HG03159 (cell line): ENCODE measurements around the gene GRWD1.

Experiments
- ATAC-seq: cut with Tn5 transposase; IDR thresholded peaks from one replicate; pipeline ENCODE4 v1.9.1; 2021; ENCODE audit warnings: mild to moderate bottlenecking, moderate library complexity; ENCODE audit not compliant: unreplicated experiment

The GRWD1 gene

GRCh38 chr19:48455171-48455907 lies 9.6 kb downstream of the GRWD1 start, which contains the start of gene KCNJ14:
Gene KCNJ14 (plus strand): TSS chr19:48455574. CDS start chr19:48461725, 6,151 bp downstream.
- no peak for ATAC-seq

- no peak for ATAC-seq
These were observed 10.3 kb downstream of the GRWD1 start for GRCh38 chr19:48455908-48456562.

GRCh38 chr19:48456864-48457263 lies 11.1 kb downstream of the GRWD1 start:
- ATAC-seq: no peak

GRCh38 chr19:48458016-48458415 lies 12.2 kb downstream of the GRWD1 start:
- no peak for ATAC-seq

GRCh38 chr19:48461651-48461981 lies 15.8 kb downstream of the GRWD1 start:
- no peak for ATAC-seq

- no peak for ATAC-seq
These were observed 16.3 kb downstream of the GRWD1 start for GRCh38 chr19:48461982-48462655.

- ATAC-seq: no peak
These were observed 19.4 kb downstream of the GRWD1 start for GRCh38 chr19:48465215-48465614.

- no peak for ATAC-seq
These were observed 21.0 kb downstream of the GRWD1 start for GRCh38 chr19:48466561-48467325.

- ATAC-seq: peak; percentile 89
These were observed 23.0 kb downstream of the GRWD1 start for GRCh38 chr19:48468772-48469288.

- peak; percentile 16 for ATAC-seq
These were observed 23.6 kb downstream of the GRWD1 start, which contains the start of gene CYTH2 for GRCh38 chr19:48469289-48469881. Gene CYTH2 (plus strand): TSS chr19:48469369. CDS start chr19:48469508, 139 bp downstream.

- ATAC-seq: no peak
These were observed 24.3 kb downstream of the GRWD1 start for GRCh38 chr19:48469934-48470680.

GRCh38 chr19:48470856-48471255 lies 25.1 kb downstream of the GRWD1 start:
- ATAC-seq: no peak

GRCh38 chr19:48471836-48472235 lies 26.1 kb downstream of the GRWD1 start:
- ATAC-seq: no peak

- no peak for ATAC-seq
These were observed 27.6 kb downstream of the GRWD1 start for GRCh38 chr19:48473161-48473966.

- no peak for ATAC-seq
These were observed 28.4 kb downstream of the GRWD1 start for GRCh38 chr19:48474084-48474592.

- ATAC-seq: no peak
These were observed 29.7 kb downstream of the GRWD1 start for GRCh38 chr19:48475369-48476068.

- no peak for ATAC-seq
These were observed 30.4 kb downstream of the GRWD1 start for GRCh38 chr19:48476176-48476575.

GRCh38 chr19:48477067-48477685 lies 31.4 kb downstream of the GRWD1 start:
- ATAC-seq: no peak
